NCI-H69 (cell line): ENCODE measurements around the gene CCDC87.

ENCODE experiments used
- DNase-seq: peaks from one replicate; lab custom pipeline; 2025; lab: John Stamatoyannopoulos, UW

The CCDC87 gene

DNA sequence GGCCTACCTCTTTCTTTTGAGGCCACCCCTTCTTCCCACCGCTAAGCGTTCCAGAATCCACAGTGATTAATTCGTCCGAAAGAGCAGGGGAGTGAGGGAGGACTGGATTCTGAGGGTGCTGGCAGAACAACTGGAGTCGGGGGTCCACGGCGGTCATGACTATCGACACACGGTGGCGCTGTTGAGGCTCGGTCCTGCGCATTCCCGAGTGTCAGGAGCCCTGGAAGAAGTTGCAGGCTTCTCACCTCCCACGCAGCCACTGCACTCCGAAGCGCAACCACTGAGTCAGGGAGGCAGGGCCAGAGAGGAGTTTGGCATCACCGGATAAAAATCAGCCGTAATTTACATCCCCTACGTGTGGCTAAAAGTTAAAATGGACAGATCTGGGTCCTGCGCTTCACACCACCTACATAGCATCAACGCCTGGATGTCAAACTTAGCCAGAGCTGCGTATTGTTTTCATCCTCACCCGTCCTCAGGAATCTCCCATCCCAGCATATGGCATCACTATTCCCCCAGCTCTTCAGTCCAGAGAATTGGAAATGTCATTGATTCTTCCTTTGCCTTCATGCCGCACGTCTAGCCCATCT lies 13.8 kb downstream of the CCDC87 start:
- DNase-seq = peak; percentile 71

DNA sequence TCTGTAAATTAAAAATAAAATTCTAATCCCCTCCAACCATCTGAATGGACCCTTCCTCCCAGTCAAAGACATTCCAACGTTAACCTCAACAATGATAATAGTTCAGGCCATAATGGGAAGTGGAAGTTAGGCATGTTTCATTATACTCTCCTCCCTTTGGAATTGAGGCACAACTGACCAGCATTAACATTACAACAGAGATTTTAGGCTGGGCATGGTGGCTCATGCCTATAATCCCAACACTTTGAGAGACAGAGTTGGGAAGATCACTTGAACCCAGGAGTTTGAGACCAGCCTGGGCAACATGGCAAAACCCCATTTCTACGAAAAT lies 22.0 kb downstream of the CCDC87 start:
- DNase-seq = no peak

DNA sequence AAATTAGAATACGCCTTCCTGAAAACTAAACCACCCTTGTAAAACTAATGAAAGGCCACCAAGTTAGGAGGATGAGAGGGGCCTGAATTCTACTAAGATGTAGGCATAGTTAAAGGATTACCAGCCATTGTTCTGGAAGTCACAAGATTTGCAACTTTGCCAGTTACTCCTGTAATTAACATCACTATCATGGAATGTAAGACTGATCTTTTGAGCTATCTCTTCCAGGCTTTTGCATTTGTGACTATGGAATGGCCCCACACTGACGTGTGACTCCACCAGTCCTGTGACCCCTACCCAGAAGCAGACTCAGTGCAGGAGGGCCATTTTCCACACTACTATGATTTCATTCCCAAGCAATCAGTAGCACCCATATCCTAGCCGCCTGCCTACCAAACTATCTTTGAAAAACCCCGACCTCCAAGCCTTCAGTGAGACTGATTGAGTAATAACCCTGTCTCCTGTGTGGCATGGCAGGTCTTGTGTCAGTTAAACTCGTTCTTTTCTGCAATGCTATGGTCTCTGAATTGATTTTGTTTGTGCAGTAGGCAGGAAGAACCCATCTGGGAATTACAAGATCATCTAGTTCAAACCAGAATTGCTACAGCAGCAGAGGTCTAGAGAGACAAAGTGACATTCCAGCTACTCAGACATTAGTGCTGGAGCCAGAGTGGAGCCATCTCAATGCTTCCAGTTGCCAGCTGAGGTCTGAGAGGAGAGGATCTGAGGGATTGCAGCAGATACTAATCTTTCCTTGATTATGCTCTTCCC lies 22.6 kb downstream of the CCDC87 start:
- no peak for DNase-seq

GRCh38 chr11:66569076-66569475 lies 23.8 kb downstream of the CCDC87 start:
- DNase-seq = no peak

GRCh38 chr11:66568124-66568916 lies 24.5 kb downstream of the CCDC87 start, which contains the start of gene CTSF:
TSS of gene CTSF (minus strand) at chr11:66568606. CDS start at chr11:66568486, 120 bp downstream.
- DNase-seq = peak; percentile 94

DNA sequence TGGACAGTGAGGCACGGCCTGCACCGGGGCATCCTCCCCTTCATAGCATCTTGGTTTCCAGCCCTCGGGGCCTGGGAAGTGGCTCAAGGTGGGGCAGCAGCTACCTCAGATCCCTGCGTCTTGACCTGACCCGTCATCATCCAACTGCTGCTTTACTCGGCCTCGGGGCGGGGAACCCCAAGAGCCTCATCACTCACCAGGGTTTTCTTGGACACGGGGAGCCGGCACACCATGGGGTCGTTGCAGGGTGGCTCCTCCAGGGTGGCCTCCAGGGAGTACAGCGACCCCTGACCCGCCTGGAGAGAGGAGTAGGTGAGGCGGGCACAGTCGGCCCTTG lies 25.1 kb downstream of the CCDC87 start:
- no peak for DNase-seq

DNA sequence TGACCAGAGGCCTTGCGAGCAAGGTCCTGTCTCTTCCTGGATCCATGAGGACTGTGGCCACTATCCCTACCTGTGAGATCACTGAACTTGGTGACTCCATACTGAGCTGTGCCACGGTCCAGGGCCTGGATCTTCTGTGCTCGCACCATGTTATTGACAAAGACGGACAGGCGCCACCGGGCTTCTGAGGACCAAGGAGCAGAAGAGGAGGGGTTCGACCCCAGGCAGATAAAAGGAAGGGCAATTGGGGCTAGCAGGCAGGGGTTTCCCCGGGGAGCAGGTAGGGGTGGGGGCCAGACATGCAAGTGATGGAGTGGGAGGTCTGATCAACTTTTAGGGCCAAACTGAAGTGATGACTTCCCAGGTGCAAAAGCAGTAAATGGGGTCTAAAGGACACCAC lies 26.6 kb downstream of the CCDC87 start:
- no peak for DNase-seq

DNA sequence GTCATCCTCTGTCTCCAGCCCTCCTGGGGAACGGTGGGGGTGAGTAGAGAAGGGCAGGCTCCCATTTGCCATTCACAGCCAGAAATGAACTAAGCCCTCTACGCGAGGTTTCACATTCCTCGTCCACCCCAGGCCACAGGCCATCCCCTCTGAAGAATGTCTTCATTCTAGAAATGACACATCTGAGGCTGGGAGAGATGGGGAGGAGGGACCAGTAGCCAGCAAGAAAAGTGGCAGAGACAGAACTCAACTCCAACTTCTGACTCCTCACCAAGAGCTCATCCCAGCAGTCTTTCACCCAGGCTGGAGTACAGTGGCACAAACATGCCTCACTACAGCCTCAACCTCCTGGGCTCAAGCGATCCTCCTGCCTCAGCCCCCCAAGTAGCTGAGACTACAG lies 27.9 kb downstream of the CCDC87 start:
- DNase-seq = no peak

DNA sequence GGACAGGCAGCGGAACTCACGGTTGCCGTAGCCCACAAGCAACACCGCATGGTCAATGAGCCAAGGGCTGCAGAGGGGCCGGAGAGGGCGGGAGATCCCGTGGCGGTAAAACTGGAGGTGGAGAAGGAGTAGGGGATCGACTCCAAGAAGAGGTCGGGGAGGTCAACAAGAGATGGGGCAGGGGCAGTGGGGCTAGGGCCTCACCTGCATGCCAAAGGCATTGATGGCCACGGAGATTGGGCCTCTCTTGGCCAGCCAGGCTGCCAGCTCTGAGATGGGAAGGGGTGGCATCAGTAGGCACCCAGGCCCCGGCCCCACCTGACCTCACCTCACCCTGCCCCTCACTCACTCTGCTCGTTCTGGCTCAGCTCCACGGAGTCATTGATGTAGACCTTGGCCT lies 28.3 kb downstream of the CCDC87 start:
- DNase-seq = no peak

GRCh38 chr11:66563832-66564231 lies 29.0 kb downstream of the CCDC87 start:
- DNase-seq = no peak

DNA sequence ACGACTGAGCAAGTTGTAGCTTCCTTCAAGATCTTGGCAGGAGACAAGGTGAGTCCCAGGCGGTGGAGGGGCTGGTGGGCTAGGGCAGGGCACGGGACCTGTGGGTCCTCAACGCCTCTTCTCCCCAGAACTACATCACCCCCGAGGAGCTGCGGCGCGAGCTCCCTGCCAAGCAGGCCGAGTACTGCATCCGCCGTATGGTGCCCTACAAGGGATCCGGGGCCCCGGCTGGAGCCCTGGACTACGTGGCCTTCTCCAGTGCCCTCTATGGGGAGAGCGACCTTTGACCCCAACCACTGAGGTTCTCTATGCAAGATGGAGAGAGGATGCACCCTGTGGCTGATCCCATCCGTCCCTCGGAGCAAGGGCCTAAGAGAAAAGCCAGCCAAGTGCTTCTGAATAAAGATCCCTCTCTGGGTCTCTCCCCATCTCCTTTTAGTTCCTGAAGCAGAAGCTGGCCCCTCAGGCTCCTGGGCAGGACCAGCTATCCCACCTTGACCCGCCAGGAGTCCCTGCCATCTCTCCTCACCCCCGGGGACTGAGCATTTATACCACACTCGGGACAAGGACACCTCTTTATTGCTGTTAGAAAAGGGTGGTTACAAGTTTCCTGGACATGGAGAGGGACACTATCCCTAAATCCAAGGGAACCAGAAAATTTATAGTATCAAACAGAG lies 29.8 kb downstream of the CCDC87 start:
- DNase-seq = no peak

GRCh38 chr11:66562275-66562674 lies 30.6 kb downstream of the CCDC87 start:
- no peak for DNase-seq

- DNase-seq = no peak
Measured at GRCh38 chr11:66561975-66562248, 31.0 kb downstream of the CCDC87 start.

DNA sequence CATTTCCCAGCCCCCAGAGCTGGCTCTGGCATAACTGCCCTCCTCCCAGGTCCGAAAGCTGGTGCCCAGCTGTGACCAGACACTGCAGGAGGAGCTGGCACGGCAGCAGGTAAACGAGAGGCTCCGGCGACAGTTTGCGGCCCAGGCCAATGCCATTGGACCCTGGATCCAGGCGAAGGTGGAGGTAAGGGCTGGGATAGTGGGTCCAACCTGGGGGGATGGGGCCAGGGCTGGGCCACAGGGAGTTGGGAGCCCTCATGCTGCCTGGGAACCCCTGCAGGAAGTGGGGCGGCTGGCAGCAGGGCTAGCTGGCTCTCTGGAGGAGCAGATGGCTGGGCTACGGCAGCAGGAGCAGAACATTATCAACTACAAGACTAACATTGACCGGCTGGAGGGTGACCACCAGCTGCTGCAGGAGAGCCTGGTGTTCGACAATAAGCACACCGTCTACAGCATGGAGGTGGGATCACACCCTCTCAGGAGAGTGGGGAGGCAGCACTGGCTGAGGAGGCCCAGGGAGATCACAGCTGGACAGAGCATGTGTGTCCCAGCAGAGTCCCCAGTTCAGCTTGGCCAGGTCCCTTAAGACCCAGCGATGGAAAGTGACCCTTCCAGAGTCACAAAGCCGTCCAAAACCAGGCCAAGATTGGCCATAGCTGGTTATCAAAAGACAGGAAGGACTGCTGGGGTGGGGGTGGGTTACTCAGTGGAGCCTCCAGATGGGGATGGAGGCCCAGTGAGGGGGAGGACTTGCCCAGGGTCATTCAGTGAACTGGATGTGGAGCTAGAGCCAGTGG lies 31.5 kb downstream of the CCDC87 start:
- DNase-seq = peak; percentile 37

DNA sequence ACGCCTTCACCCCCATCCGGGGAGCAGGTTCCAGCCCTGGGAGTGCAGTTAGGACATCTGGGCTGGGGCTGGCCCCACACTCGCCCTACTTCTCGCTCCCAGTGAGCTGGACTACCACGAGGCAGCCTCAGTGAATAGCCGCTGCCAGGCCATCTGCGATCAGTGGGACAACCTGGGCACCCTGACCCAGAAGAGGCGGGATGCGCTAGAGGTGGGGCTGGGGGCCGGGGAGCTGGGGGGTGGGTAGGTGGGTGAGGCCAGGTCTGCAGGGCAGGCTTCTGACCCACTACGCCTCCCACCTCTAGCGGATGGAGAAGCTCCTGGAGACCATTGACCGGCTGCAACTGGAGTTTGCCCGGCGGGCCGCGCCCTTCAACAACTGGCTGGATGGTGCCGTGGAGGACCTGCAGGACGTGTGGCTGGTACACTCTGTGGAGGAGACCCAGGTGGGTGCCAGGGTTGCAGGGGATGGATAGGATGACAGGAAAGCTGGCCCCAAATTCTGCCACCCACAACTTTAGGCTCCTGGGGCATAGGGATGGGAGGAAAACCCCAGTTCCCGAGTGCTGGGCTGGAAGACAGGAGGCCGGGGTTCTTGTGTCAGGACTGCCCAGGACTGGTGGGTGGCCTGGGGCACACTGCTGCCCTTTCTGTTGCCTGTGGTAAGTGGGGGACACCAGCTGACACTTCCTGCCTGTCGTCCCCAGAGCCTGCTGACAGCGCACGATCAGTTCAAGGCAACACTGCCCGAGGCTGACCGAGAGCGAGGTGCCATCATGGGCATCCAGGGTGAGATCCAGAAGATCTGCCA lies 32.8 kb downstream of the CCDC87 start:
- DNase-seq = no peak

DNA sequence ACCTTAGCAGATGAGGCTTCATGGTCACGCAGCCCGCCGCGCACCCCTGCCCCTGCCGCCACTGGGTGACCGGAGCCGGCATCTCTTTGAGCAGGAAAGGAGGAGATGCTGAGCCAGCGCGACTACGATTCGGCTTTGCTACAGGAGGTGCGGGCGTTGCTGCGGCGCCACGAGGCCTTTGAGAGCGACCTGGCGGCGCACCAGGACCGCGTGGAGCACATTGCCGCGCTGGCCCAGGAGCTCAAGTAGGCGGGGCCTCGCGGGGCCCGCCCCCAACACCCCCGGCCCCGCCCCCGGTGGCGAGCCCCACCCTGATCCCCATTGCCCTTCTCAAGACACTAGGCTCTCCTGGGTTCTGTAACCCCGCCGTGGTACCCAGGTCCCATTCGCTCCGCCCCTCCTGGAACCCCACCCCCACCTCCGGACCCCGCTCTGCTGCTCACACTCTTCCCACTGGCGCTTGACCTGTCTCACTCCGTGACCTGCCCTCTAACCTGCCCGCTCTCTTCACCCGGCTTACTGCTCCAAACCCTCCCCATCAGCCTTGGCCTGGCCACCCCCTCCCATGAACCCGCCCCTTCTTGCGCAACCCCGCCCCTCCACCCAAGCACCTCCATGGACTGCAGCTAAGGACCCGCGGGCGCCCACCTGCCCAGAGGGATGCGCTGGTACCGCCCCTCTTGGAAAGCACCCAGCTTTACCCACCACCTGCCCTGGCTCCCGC lies 33.6 kb downstream of the CCDC87 start:
- DNase-seq = peak; percentile 53

DNA sequence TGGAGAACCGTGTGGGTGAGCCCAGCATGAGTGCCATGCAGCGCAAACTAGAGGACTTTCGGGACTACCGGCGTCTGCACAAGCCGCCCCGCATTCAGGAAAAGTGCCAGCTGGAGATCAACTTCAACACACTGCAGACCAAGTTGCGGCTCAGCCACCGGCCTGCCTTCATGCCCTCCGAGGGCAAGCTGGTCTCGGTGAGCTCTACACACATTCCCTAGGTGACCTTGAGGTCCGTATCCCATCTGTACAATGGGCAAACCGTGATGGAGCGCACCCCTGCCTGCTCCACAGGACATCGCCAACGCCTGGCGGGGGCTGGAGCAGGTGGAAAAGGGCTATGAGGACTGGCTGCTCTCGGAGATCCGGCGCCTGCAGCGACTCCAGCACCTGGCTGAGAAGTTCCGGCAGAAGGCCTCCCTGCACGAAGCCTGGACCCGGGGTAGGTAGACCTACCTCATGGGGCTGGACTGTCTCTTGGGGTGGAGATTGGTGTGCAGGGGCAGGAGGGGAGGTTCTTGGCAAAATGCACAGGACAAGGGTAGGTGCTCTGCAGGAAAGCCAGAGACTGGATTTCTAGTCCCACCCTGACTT lies 35.0 kb downstream of the CCDC87 start:
- DNase-seq = no peak

DNA sequence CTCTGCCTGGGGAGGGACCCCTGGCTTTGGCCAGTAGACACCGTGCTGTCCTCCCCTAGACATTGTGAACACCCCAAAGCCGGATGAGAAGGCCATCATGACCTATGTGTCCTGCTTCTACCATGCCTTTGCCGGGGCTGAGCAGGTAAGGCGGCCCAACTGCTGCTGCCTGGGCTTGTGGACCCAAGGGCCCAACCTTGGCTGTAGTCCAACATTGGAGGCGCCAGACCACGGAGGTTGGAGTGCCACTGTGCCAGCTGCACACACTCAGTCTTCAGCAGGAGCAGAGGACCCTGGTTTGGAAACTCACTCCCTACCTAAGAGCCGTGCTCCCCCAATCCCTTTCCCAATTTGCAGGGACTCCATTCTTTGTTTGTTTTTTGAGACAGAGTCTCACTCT lies 36.8 kb downstream of the CCDC87 start:
- peak; percentile 66 for DNase-seq

DNA sequence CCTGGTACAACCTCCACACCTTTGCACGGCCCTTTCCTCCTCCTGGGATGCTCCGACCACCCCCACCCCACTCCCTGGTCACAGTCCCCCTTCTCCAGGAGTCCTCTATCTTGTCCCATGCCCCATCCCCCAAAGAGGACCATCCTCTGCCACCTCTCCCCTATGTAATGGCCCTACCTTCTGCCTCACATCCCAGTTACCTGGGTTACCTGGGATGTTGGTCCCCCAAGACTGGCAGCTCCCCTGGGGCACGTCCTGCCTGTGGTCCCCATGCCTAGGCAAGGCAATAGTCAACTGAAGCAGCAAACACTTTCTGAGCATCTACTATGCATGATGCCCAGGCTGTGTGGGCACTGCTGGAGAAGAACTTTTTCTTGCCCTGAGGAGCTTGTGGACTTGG lies 37.4 kb downstream of the CCDC87 start:
- no peak for DNase-seq

DNA sequence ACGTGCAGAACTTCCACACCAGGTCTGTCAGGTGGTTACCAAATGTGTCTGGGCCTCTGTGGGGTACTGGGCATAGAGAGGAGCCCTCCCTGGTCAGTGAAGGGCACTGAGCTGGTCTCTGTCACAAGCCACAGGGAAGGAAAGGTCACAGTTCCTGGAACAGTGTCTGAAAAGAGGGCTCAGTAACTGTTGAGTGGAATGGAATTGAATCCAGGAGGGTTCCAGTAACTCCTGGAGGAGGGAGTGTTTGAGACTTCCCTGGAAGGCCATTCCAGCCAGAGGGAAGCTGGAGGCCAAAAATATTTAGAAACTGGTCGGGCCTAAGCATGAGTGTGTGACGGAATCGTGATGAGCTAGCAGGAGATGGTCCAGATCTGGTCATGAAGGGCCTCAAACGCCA lies 38.3 kb downstream of the CCDC87 start:
- DNase-seq = no peak
